Activated B cell treated with CpG ODN at 0.5 μM for 24 hours (primary cell): ENCODE data around the gene MS4A12. TPM values are rescaled to one million over a fixed set of nuclear protein-coding genes. Genes with fewer than 3 reads are reported as not detected.

ENCODE experiments used
- ATAC-seq: fragments of 200-7000 bp; cut with Tn5 transposase; one replicate; pipeline ENCODE4 v1.10.0; 2021; ENCODE audit warnings: low read depth, mild to moderate bottlenecking, moderate library complexity
- CTCF ChIA-PET: fragments of 350-600 bp; sonication (Branson Sonifier 250); formaldehyde crosslinking; loops from one replicate; lab custom pipeline; 2021; ENCODE audit warnings: antibody characterized with exemption; lab: Charles Lee
- POLR2A ChIA-PET: fragments of 350-600 bp; sonication (Branson Sonifier 250); formaldehyde crosslinking; loops from one replicate; lab custom pipeline; 2021; ENCODE audit warnings: antibody characterized with exemption; lab: Charles Lee
- DNase-seq: peaks from one replicate; pipeline ENCODE4 v3.0.0; 2022
- H3K27ac Mint-ChIP-seq: one replicate; pipeline ENCODE4 v1.8.0; 2020; ENCODE audit warnings: mixed read lengths
- H3K27me3 Mint-ChIP-seq: one replicate; pipeline ENCODE4 v1.8.0; 2021; ENCODE audit warnings: mixed read lengths
- H3K36me3 Mint-ChIP-seq: one replicate; pipeline ENCODE4 v1.8.0; 2021; ENCODE audit warnings: low read depth, mixed read lengths
- H3K4me1 Mint-ChIP-seq: one replicate; pipeline ENCODE4 v1.8.0; 2021; ENCODE audit warnings: mixed read lengths
- H3K4me3 Mint-ChIP-seq: one replicate; pipeline ENCODE4 v1.8.0; 2020; ENCODE audit warnings: mild to moderate bottlenecking, mixed read lengths
- H3K9me3 Mint-ChIP-seq: one replicate; pipeline ENCODE4 v1.8.0; 2020; ENCODE audit warnings: mixed read lengths
- CTCF ChIP-seq: fragments of 200-600 bp; IDR thresholded peaks from one replicate; pipeline ENCODE4 v1.8.0; 2022; ENCODE audit warnings: antibody characterized with exemption, mild to moderate bottlenecking
- intact Hi-C: fragments of 100-400 bp; cut with micrococcal nuclease; formaldehyde crosslinking; loops from one replicate; pipeline ENCODE4 v1.15.1; 2024
- total RNA-seq: library from RNA; stranded (reverse); gene quantifications from 2 replicates; pipeline ENCODE4 v1.2.3, GENCODE V29; 2022

The MS4A12 gene
- total RNA-seq, 1 donor from 2014 or later = not detected

DNA sequence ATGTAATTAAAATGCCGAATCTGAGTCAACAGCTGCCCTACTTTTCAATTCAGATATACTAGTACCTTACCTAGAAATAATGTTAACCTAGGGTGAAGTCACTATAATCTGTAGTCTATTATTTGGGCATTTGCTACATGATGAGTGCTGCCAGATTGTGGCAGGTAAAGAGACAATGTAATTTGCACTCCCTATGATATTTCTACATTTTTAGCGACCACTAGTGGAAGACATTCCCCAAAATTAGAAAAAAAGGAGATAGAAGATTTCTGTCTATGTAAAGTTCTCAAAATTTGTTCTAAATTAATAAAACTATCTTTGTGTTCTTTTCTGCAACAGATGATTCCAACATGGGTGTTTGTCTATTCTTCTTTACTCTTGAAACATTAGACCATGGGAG is 22.9 kb upstream of the MS4A12 start:
- intact Hi-C loops = no loop called here

DNA sequence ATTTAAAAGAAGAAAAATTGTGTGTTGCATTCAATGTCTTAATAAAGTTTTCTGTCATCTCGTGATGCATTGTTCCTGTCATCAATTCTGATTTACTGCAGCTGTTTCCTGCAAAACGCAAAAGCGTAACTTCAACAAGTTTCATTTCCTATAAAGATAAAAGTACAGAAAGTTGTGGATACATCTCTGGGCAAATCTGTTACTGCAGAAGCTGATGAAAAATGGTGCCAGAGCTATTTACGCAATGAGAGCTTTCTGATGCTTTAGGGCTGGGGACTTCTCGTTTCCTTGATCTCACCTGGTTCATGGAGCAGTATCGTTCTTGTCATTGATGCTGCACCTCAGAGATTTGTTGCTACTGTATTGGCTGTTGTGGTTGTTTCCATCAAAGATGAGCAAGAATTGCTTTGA is 15.5 kb upstream of the MS4A12 start:
- Mint-ChIP-seq H3K9me3 (peaks cover 2% of the 10 kb centered on the region), H3K4me1 (peaks cover 65% of the 10 kb centered on the region), H3K27me3 (no peaks in the 10 kb centered on the region), H3K36me3 (peaks cover 2% of the 10 kb centered on the region), H3K27ac (peak overlapping the region; percentile 91), H3K4me3 (peak overlapping the region; percentile 64)
- TF ChIP-seq CTCF = no peak
- ChIA-PET POLR2A (interaction anchor here (0.6 to 5.6 kb wide), 25 partner anchors 8 to 883 kb away, joined by 3 to 251 read pairs (median 6); partner anchors contain the start of genes MS4A1, MS4A12 and MS4A7), CTCF (interaction anchor here (0.9 to 4.2 kb wide), 11 partner anchors 10 to 212 kb away, joined by 3 to 43 read pairs (median 6); partner anchors contain the start of gene MS4A1)
- DNase-seq (no peak), ATAC-seq (peak; percentile 95)
- intact Hi-C loops = loop anchor here (1.0 kb wide), 4 partner anchors 9 to 110 kb away; partner anchors contain the start of genes MS4A1 and MS4A7

More for the DNA sequence above, 22.9 kb upstream of the MS4A12 start:
- Mint-ChIP-seq H3K36me3 (peaks cover 71% of the 10 kb centered on the region), H3K4me1 (peaks cover 71% of the 10 kb centered on the region), H3K27me3 (no peaks in the 10 kb centered on the region), H3K27ac (peak overlapping the region; percentile 37), H3K9me3 (no peaks in the 10 kb centered on the region), H3K4me3 (no peak overlapping the region)
- POLR2A ChIA-PET = interaction anchor here (2.3 to 5.4 kb wide), 4 partner anchors 10 to 105 kb away, joined by 18 to 76 read pairs (median 46); partner anchors contain the start of gene MS4A1
- ATAC-seq (no peak), DNase-seq (no peak)
- CTCF ChIA-PET = interaction anchor here (1.3 kb wide), 1 partner anchor 11 kb away, joined by 3 read pairs; no protein-coding TSS in a partner anchor
- no peak for TF ChIP-seq CTCF

- Mint-ChIP-seq H3K27ac (peak overlapping the region; percentile 90), H3K4me3 (peak overlapping the region; percentile 65), H3K27me3 (no peaks in the 10 kb centered on the region), H3K9me3 (peaks cover 2% of the 10 kb centered on the region), H3K4me1 (peaks cover 88% of the 10 kb centered on the region), H3K36me3 (no peaks in the 10 kb centered on the region)
- no peak for TF ChIP-seq CTCF
- ATAC-seq (peak; percentile 65), DNase-seq (no peak)
- intact Hi-C loops = loop anchor here (10.0 kb wide), 1 partner anchor 282 kb away; no protein-coding TSS in a partner anchor
- ChIA-PET CTCF (interaction anchor here (1.6 to 4.0 kb wide), 4 partner anchors 25 to 217 kb away, joined by 3 to 80 read pairs (median 8); no protein-coding TSS in a partner anchor), POLR2A (interaction anchor here (1.4 to 4.5 kb wide), 4 partner anchors 11 to 117 kb away, joined by 5 to 101 read pairs (median 53); partner anchors contain the start of gene MS4A1)
These were observed 10.2 kb upstream of the MS4A12 start for GRCh38 chr11:60482361-60482760.

- CTCF ChIA-PET = interaction anchor here (0.9 to 4.0 kb wide), 13 partner anchors 10 to 218 kb away, joined by 3 to 80 read pairs (median 9); partner anchors contain the start of gene MS4A1
- Mint-ChIP-seq H3K27ac (peak overlapping the region; percentile 63), H3K27me3 (no peaks in the 10 kb centered on the region), H3K9me3 (no peaks in the 10 kb centered on the region), H3K4me3 (peak overlapping the region; percentile 42), H3K36me3 (no peaks in the 10 kb centered on the region), H3K4me1 (peaks cover 55% of the 10 kb centered on the region)
- peak; percentile 44 for TF ChIP-seq CTCF
- POLR2A ChIA-PET = interaction anchor here (0.6 to 4.5 kb wide), 8 partner anchors 9 to 177 kb away, joined by 3 to 101 read pairs (median 8); partner anchors contain the start of gene MS4A1
- DNase-seq (peak; percentile 40), ATAC-seq (peak; percentile 95)
- intact Hi-C loops = loop anchor here (1.0 to 10.0 kb wide), 9 partner anchors 9 to 279 kb away; partner anchors contain the start of gene MS4A1
These were observed 6.6 kb upstream of the MS4A12 start for GRCh38 chr11:60485987-60486386.

GRCh38 chr11:60493454-60493853 is 876 bp downstream of the MS4A12 start:
- intact Hi-C loops = no loop called here
- Mint-ChIP-seq H3K27ac (no peak overlapping the region), H3K27me3 (no peaks in the 10 kb centered on the region), H3K36me3 (no peaks in the 10 kb centered on the region), H3K9me3 (no peaks in the 10 kb centered on the region), H3K4me1 (peaks cover 17% of the 10 kb centered on the region), H3K4me3 (no peak overlapping the region)
- no peak for ATAC-seq
- CTCF ChIA-PET = no interaction called here
- TF ChIP-seq CTCF = no peak
- DNase-seq = no peak
- POLR2A ChIA-PET = no interaction called here
